ENCODE measurements around the gene USP1. TPM values are rescaled to one million over a fixed set of nuclear protein-coding genes. Genes with fewer than 3 reads are reported as not detected.

Gene USP1
- total RNA-seq, 1 donor from 2014 or later, result 70.0 TPM

- H3K36me3 Mint-ChIP-seq (ENCODE audit: low read depth), result no peaks in the 10 kb centered on the region
- peaks cover 3% of the 10 kb centered on the region for H3K9me3 Mint-ChIP-seq
- H3K4me1 Mint-ChIP-seq, result peaks cover 43% of the 10 kb centered on the region
- H3K27me3 Mint-ChIP-seq (ENCODE audit: low read depth), result no peaks in the 10 kb centered on the region
- no peak overlapping the region for H3K4me3 Mint-ChIP-seq
- H3K27ac Mint-ChIP-seq (ENCODE audit: unreplicated experiment), result peak overlapping the region; percentile 89
- TF ChIP-seq, protein P1, sequence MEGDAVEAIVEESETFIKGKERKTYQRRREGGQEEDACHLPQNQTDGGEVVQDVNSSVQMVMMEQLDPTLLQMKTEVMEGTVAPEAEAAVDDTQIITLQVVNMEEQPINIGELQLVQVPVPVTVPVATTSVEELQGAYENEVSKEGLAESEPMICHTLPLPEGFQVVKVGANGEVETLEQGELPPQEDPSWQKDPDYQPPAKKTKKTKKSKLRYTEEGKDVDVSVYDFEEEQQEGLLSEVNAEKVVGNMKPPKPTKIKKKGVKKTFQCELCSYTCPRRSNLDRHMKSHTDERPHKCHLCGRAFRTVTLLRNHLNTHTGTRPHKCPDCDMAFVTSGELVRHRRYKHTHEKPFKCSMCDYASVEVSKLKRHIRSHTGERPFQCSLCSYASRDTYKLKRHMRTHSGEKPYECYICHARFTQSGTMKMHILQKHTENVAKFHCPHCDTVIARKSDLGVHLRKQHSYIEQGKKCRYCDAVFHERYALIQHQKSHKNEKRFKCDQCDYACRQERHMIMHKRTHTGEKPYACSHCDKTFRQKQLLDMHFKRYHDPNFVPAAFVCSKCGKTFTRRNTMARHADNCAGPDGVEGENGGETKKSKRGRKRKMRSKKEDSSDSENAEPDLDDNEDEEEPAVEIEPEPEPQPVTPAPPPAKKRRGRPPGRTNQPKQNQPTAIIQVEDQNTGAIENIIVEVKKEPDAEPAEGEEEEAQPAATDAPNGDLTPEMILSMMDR (conservative IDR thresholded peaks at IDR 0.05), result no peak
- DNase-seq (ENCODE audit: low read depth, low spot score), result no peak
Measured at GRCh38 chr1:62394646-62395045, 42.2 kb upstream of the USP1 start.

DNA sequence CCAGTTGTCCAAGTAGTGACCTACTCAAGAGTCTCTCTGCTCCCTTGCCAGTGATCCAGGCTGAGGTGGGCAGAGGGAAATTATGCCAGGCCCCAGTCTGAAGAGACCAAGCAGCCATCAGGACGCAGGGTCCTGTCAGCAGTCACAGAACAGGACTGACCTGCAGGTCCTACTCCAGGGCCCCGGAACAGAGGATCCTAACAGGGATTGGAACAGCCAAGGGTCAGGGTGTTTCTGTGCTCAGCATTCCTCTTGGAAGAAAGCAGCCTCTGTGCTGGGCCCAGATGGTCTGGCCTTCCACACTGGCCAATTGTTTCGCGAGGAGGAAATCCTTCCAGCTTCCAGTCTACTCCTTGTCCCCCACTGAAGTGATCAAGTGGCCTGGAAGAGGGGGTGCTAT, 41.6 kb upstream of the USP1 start:
- Mint-ChIP-seq H3K4me1 (peaks cover 44% of the 10 kb centered on the region), H3K36me3 (ENCODE audit: low read depth) (no peaks in the 10 kb centered on the region), H3K27me3 (ENCODE audit: low read depth) (no peaks in the 10 kb centered on the region), H3K9me3 (peaks cover 3% of the 10 kb centered on the region), H3K4me3 (peak overlapping the region; percentile 55), H3K27ac (ENCODE audit: unreplicated experiment) (peak overlapping the region; percentile 89)
- TF ChIP-seq, protein P1 (conservative IDR thresholded peaks at IDR 0.05), result no peak
- peak; percentile 21 for DNase-seq (ENCODE audit: low read depth, low spot score)

DNA sequence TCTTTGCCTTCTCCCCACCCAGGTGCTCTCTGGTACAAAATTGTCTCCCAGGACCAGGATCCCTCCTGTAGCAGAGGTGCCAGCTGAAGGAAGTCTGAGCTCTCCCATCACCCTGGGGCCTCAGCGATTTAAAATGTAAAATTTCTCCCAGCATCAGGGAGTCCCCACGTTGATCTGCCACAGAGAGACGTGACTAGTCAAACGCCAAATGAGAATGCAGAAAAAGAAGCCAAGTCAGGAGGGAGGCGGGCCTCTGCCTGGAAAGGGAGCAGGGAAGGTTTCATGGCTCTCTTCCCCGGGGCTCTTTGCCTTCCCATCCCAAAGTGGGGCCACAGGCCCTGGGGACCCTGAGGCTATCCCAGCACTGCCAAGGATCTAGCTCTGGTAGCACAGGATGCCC, 40.0 kb upstream of the USP1 start:
- no peak for DNase-seq (ENCODE audit: low read depth, low spot score)
- TF ChIP-seq, protein P1 (conservative IDR thresholded peaks at IDR 0.05), result no peak
- Mint-ChIP-seq H3K4me1 (peaks cover 52% of the 10 kb centered on the region), H3K36me3 (ENCODE audit: low read depth) (no peaks in the 10 kb centered on the region), H3K27ac (ENCODE audit: unreplicated experiment) (peak overlapping the region; percentile 89), H3K27me3 (ENCODE audit: low read depth) (no peaks in the 10 kb centered on the region), H3K9me3 (peaks cover 3% of the 10 kb centered on the region), H3K4me3 (no peak overlapping the region)

DNA sequence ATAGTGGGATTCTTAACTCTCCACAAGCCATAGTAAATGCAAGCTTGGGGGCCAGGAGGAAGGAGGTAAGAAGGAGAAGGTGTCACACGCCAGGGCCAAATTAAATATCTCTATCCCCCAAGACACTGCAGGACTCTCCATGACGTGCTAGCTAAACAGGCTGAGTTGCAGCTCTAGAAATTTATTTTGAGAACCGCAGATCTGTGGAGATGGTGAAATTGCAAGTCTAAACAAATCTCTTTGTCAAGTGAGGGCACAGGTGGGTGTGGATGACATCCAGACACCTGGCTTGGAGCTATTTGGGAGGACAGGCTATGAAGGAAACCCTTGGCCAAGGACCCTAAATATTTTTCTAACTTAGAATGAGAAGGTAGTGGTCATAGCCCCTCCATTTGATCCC, 39.5 kb upstream of the USP1 start:
- no peaks in the 10 kb centered on the region for H3K27me3 Mint-ChIP-seq (ENCODE audit: low read depth)
- H3K27ac Mint-ChIP-seq (ENCODE audit: unreplicated experiment), result no peak overlapping the region
- DNase-seq (ENCODE audit: low read depth, low spot score), result no peak
- H3K36me3 Mint-ChIP-seq (ENCODE audit: low read depth), result no peaks in the 10 kb centered on the region
- no peak overlapping the region for H3K4me3 Mint-ChIP-seq
- H3K4me1 Mint-ChIP-seq, result peaks cover 54% of the 10 kb centered on the region
- H3K9me3 Mint-ChIP-seq, result peaks cover 3% of the 10 kb centered on the region
- TF ChIP-seq, protein P1 (conservative IDR thresholded peaks at IDR 0.05), result no peak

GRCh38 chr1:62398377-62398776, 38.5 kb upstream of the USP1 start:
- Mint-ChIP-seq H3K27me3 (ENCODE audit: low read depth) (no peaks in the 10 kb centered on the region), H3K4me1 (peaks cover 54% of the 10 kb centered on the region), H3K9me3 (peaks cover 3% of the 10 kb centered on the region), H3K27ac (ENCODE audit: unreplicated experiment) (no peak overlapping the region), H3K4me3 (no peak overlapping the region), H3K36me3 (ENCODE audit: low read depth) (no peaks in the 10 kb centered on the region)
- no peak for DNase-seq (ENCODE audit: low read depth, low spot score)
- TF ChIP-seq, protein P1 (conservative IDR thresholded peaks at IDR 0.05), result no peak

All from neural crest cell (in vitro differentiated cells).